ENCODE results near the gene DBP.

DNA sequence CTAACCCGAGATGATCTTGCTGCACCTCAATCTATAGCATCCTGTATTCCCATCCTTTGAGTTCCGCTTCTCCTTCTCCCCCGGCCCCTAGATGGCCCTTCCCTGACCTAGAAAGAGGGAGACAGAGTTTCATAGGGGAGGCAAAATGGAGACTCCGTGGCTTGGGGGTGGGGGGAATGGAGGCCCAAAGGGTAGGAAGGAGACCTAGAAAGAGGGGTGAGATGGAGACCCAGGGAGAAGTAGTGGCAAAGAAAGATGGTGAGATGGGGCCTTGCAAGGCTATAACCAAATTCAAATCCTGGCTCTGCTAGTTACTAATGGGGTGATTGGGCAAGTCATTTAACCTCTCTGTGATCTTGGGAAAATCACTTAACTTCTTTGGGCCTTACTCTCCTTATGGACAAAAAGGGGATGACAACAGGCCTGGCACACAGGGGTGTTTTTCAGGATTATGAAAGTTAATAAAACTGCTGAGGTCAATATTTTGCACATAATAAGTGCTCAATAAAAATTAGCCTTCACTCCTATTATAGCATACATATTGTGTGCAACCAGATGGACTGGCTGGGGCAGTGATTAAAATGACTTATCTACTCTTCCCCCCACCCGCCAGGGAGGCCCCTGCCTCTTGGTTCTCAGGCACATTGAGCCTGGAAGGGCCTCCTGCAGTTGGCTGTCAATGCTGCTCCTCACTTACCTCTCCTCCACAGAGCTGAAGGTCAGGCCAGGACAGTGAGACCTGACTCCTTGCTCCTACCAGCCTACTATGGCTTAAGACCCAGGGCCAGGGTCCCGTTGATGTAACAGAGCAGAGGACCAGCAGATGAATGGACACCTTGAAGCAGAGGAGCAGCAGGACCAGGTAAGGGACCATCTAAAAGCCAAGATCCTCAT lies 17.2 kb downstream of the DBP start:
- no peak for TF ChIP-seq YY1 (IDR thresholded peaks at IDR 0.05; ENCODE audit: insufficient read depth, insufficient read length)
- TF ChIP-seq ZNF274 (IDR thresholded peaks at IDR 0.05; ENCODE audit: low read depth, low read length): no peak

All from NT2/D1 (cell line).